GM19324 (cell line): Measurements from ENCODE around the gene METTL21C.

Source experiments
- ATAC-seq: cut with Tn5 transposase; IDR thresholded peaks from one replicate; pipeline ENCODE4 v1.9.1; 2021; ENCODE audit warnings: mild to moderate bottlenecking, moderate library complexity; ENCODE audit not compliant: unreplicated experiment, low FRiP score

The METTL21C gene

DNA sequence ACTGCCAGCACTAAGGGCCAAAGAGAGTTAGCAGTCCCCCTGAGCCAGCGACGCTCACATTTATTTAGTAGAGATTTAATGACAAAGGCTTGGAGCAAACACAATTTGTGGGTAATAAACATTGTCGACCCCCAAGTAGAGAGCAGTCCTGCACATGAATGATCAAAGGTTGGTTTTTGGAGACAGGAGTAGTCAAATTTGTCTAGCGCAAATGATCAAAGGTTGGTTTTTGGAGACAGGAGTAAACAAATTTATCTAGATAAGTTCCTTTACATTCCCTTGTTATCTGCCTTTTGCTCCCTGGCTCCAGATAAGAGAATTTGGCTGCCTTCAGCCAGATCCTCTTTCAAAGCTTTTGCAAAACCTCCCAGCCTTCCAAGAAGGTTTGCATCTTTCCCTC lies 26.9 kb downstream of the METTL21C start:
- no peak for ATAC-seq

DNA sequence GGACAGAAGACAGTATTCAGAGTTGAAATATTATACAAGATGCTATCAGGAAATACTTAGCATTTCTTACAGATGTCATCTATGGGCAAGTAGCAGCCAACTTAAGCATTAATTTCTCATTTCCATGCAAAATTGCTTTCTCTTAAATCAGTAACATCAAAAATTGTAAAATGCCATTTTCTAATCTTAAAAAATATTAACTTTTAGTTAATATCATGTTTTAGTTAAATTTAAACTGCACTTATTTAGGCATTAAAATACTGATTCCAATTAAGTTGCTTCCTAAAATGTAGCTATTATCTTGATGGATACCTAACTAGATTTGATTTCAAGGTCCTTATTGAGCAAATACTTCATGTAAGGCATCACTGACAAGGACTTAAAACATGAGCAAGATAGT lies 27.8 kb downstream of the METTL21C start:
- ATAC-seq, result no peak

DNA sequence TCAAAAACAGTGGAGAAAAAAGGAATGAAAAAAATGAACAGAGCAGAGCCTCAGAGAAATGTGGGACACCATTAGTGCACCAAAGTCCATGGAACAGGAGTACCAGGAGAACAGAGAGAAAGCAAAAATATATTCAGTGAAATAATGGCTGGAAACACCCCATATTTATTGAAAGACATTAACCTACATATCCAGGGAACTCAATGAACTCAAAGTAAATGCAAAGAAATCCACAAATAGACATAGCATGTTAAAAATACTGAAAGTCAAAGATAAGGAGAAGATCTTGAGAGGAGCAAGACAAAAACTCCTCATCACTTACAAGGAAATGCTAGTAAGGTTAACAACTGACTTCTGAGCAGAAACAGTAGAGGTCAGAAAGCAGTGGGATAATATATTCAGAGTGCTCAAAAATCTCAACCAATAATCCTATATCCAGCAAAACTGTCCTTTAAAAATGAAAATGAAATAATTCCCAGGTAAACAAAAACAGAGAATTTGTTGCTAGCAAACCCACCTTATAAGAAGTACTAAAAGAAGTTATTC lies 35.6 kb downstream of the METTL21C start:
- no peak for ATAC-seq

DNA sequence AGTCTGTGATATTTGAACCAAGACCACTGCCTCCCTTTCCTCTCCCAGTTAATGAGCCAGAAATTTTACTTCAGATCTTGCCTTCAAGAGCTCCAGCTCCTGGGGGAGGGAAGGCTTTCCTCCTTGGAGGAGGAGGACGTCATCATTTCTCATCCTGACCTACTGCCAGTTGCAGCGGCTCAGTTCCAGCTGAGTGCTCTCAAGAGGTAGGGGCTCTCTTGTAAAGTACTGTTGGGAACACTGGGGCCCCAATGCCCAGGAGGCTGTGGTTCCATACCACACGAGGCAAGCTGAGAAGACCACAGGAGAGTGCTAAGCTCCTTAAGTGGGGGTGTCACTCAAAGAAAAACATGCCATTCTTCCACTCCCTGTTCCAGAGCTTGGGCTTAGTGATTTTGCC lies 36.2 kb downstream of the METTL21C start:
- ATAC-seq, result no peak

DNA sequence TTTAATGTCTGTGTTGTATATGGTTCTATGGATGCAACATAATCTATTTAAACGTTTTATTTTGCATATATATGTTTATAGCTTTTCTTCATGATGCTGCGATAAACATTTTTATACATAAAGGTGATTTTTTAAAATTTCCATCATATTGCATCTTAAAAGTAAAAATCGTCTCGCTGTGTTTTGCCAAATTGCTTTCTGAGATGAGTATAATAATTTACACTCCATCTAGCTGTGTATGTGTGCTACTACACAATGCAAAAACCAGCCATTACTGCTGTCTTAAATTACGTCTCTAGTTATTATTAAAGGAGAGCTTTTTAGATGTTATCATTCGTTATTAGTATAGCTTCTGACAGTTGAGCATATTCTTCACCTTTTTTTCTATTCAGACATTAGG lies 37.2 kb downstream of the METTL21C start:
- no peak for ATAC-seq

DNA sequence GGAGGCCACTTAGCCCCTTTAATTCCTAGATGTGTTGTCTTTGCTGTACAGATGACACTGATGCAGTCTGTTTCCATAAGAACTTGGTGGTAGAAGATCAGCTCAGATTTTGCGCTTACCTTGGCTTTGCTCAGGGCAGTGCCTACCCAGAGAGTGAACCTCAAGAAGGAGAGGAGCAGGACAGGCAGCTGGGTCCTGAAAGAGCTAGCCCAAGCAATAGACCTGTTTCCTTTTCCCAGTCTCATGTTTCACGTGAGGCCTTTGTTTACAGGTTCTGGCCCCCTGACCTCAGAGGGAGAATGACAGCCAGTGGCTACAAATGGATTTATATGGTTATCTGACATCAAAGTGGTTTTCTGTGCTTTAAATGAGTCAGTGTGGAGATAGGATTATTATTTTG lies 40.1 kb downstream of the METTL21C start:
- no peak for ATAC-seq

DNA sequence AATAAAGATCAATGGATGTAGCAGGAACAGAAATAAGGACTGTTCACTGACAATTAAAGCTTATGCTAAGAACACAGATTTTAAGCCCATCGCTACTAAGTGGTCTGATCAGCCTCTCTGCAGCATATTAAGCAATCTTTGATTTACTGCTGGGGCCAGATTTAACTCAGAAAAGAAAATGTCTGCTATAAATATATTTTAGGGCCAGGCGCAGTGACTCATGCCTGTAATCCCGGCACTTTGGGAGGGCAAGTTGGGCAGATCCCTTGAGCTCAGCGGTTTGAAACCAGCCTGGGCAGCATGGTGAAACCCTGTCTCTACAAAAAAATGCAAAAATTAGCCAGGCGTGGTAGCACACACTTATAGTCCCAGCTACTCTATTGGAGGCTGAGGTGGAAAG lies 43.0 kb downstream of the METTL21C start:
- no peak for ATAC-seq

DNA sequence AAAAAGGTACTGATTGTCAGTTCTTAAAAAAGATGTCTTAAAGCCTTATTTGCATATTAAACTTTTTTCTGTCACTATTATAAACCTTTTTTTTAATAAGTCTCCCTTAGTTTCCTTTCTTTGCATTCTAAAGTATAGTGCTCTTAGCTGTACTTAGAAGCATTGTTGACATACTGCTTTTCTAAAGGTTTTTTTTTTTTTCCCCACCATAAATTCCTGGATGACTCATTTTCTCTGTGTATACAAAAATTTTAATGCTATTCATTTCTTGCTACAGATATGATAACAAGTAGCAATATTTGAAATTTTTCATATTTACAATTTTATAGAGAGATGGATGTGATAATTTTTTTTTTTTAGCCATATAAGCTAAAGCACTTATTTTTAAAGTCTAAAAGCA lies 43.5 kb downstream of the METTL21C start:
- ATAC-seq, result no peak

DNA sequence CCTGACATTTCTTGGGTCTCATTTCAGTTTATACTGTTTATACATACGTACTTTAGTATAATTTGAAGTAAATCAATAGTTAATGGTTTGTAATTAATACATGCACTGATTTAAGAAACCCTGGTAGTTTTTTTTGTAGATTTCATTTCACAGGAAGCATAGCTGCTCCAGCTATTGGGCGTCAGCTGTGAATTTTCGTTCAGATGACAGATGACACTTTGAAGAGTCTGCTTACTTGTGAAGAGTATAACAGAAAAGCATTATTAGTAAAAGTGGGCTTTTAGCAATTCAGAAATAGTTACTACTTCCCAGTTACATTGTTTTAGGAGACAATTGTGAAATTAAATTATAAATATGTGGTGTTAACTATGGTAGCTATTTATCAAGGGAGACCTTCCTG lies 44.4 kb downstream of the METTL21C start:
- ATAC-seq, result no peak

DNA sequence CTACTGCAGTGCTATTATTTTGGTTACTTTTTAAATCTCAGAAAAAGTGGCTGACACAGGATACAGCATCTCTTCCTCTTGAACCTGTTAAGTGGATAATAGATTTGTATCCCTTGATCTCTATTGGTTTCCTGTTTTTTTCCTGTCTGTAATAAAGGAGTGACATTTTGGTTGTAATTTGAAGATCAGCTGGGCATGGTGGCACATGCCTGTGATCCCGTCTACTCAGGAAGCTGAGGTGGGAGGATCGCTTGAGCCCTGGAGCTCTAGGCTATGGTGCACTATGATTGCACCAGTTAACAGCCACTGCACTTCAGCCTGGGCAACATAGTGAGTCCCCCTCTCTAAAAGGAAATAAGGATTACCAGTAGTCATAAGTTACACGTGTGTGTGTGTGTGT lies 46.8 kb downstream of the METTL21C start:
- ATAC-seq, result no peak

DNA sequence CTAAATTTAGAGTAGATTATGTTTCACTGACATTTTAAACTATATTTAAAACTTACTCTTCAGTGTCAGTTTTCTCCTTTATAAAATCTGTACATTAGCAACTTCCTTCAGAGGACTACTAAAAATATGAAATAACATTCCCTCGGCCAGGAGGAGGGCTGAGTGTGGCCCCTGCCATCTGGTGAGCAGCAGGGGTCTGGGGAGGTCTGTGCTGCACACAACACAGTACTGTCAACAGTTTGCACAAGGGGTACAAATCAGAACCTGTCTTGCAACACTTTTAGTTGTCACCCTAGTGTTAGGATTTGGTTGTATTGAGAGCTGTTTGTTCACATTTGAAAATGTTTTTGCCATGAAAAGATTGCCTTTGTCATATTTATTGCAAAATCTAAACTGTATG lies 49.1 kb downstream of the METTL21C start:
- ATAC-seq, result no peak

DNA sequence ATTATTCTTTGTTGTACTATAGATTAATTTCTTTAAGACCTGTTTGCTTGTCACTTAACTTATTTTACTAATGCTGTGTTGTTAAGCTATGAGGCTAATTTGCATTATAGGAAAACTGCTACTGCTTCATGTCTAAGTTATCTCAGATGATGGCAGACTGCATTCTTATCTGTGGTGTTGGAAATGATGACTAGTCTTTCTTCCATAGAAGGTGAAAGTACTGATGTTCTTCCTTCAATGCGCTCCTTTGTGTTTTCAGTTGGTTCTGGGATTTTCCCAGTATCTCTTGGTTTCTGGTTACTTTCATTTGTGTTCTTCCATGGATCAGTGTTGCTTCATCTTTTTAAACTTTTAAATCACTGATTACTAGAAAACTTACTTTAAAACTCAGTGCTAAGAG lies 51.2 kb downstream of the METTL21C start:
- ATAC-seq, result no peak

DNA sequence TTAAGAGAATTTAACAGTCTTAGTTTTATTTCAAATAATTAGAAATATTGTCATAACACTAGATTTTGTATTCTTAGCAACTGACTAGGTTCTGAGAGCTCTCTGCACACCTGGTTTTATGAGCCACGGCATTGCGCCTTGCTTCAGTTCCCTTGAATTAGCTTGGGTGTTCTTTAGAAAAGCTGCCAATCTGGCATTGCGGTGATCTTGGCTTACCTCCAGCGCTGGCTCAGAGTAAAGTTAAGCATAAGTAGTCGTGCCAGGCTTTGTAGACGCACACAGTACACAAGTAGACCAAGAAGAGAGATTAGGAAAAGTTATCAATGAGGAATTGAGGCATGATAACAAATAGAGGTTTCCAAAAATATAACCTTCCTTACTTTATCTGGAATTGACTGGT lies 52.4 kb downstream of the METTL21C start:
- ATAC-seq, result no peak

DNA sequence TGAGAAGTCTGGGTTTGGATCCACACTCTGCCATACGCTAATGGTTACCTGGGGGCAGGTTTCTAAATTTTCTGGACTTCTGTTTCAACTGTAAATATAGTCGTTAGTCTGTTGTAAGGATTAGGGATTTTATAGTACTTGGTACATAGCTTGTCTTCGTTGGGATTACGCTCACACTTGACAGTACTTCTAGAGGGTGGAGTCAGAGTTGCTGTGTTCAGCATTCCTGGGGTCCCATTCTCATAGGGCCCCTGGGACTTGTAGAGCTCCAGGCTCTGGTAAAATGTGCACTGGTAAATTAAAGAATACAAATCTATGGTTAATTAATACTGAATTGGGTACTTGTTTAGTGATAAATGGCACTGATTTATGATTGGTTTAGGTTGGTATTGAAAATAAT lies 52.8 kb downstream of the METTL21C start:
- ATAC-seq, result no peak

DNA sequence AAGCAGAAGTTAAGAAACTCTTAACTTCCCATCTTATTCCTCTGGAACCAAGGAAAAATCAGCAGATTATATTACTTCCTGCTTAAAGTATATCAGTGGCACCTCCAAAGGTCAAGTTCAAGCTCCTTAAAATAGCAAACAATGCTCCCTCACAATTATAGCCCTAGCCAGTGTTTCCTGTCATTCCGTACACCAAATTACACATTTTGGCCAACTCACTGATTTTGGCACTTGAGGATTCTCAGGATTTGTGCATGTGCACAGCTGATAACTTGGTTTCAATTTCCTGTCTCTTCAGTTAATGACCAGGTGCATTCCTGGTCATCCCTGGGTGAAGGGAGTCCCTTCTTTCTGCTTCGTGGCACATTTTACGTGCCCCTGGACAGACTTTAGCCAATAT lies 56.1 kb downstream of the METTL21C start:
- ATAC-seq, result no peak
